ENCODE measurements around the gene MEGF11. TPM values are rescaled to one million over a fixed set of nuclear protein-coding genes. Genes with fewer than 3 reads are reported as not detected.

Gene MEGF11
- total RNA-seq, 1 experiment from 2014 or later = not detected

DNA sequence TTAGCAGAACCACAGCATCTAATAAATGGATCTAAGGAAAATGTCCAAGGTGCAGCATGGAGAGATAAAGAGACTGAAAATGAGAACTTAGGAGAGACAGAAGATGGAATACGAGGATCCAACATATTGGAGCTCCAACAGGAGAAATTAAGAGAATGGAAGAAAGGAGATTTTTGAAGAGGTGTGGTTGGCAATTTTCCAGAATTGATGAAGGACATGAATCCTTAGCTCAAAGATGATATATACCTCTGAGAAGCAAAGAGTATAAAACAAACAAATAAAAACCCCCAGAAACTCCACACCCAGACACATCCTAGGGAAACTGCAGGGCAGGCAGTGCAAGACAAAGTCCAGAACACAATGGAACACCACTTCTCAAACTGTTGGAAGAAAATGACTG is 141.2 kb downstream of the MEGF11 start:
- no peak overlapping the region for H3K9ac ChIP-seq (ENCODE audit: low read length)
- H3K4me2 ChIP-seq (ENCODE audit: low read length) = no peak overlapping the region
- H3K27me3 ChIP-seq (ENCODE audit: low read length) = peaks cover 78% of the 10 kb centered on the region
- no peak overlapping the region for H3K27ac ChIP-seq (ENCODE audit: low read length)
- intact Hi-C loops (cut with micrococcal nuclease) = no loop called here
- DNase-seq (no peak), ATAC-seq (no peak)
- TF ChIP-seq EZH2phosphoT487 (IDR thresholded peaks at IDR 0.05; ENCODE audit: borderline replicate concordance, low read length) (no peak), EZH2 (IDR thresholded peaks at IDR 0.05; ENCODE audit: low read length, unreplicated experiment) (no peak)
- TF ChIP-seq, protein P1, sequence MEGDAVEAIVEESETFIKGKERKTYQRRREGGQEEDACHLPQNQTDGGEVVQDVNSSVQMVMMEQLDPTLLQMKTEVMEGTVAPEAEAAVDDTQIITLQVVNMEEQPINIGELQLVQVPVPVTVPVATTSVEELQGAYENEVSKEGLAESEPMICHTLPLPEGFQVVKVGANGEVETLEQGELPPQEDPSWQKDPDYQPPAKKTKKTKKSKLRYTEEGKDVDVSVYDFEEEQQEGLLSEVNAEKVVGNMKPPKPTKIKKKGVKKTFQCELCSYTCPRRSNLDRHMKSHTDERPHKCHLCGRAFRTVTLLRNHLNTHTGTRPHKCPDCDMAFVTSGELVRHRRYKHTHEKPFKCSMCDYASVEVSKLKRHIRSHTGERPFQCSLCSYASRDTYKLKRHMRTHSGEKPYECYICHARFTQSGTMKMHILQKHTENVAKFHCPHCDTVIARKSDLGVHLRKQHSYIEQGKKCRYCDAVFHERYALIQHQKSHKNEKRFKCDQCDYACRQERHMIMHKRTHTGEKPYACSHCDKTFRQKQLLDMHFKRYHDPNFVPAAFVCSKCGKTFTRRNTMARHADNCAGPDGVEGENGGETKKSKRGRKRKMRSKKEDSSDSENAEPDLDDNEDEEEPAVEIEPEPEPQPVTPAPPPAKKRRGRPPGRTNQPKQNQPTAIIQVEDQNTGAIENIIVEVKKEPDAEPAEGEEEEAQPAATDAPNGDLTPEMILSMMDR (conservative IDR thresholded peaks at IDR 0.05; ENCODE audit: low read depth, low read length) = no peak
- ChIA-PET POLR2A (ENCODE audit: unreplicated experiment) (no interaction called here), CTCF (no interaction called here)
- no peaks in the 10 kb centered on the region for H3K4me1 ChIP-seq (ENCODE audit: insufficient read depth, low read length)
- no peak overlapping the region for H3K4me3 ChIP-seq (ENCODE audit: low read length)
- no peak overlapping the region for H2AFZ ChIP-seq (ENCODE audit: low read length)
- no peaks in the 10 kb centered on the region for H3K9me2 ChIP-seq (replicated peaks; ENCODE audit: low read length)
- no peaks in the 10 kb centered on the region for H3K79me2 ChIP-seq (ENCODE audit: low read length)
- no peaks in the 10 kb centered on the region for H3K36me3 ChIP-seq (ENCODE audit: low read depth, low read length)
- no TSS peak for BruUV-seq (replicated peaks)
- no peaks in the 10 kb centered on the region for H4K20me1 ChIP-seq (ENCODE audit: low read length)
- no peaks in the 10 kb centered on the region for H3F3A ChIP-seq (ENCODE audit: low read length, unreplicated experiment)
- no peaks in the 10 kb centered on the region for H3K9me3 ChIP-seq (ENCODE audit: low read length)

DNA sequence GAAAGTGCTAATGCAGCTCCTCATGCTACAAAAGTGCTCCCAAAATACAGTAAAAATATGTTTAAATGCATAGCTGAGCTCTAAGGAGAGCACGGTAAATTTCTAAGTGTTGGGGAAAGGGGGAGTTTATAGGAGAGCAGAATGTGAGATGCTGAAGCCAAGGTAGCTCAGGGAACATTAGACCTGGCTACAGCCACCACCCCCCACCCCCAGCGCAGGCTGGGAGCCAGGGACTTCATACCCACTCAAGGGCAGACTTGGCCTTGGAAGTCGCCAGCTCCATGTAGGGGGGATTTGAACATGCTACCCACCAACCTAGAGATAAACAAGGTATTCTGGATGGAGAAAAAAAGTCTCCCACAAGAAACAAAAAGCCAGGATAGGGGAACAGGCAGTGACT is 142.2 kb downstream of the MEGF11 start:
- DNase-seq (no peak), ATAC-seq (no peak)
- Histone ChIP-seq H3K27me3 (ENCODE audit: low read length) (peaks cover 80% of the 10 kb centered on the region), H3K9ac (ENCODE audit: low read length) (no peak overlapping the region), H3F3A (ENCODE audit: low read length, unreplicated experiment) (no peaks in the 10 kb centered on the region), H3K9me2 (replicated peaks; ENCODE audit: low read length) (no peaks in the 10 kb centered on the region), H3K4me2 (ENCODE audit: low read length) (no peak overlapping the region), H4K20me1 (ENCODE audit: low read length) (no peaks in the 10 kb centered on the region), H3K4me1 (ENCODE audit: insufficient read depth, low read length) (no peaks in the 10 kb centered on the region), H3K27ac (ENCODE audit: low read length) (no peak overlapping the region), H3K4me3 (ENCODE audit: low read length) (no peak overlapping the region), H2AFZ (ENCODE audit: low read length) (no peak overlapping the region), H3K36me3 (ENCODE audit: low read depth, low read length) (no peaks in the 10 kb centered on the region), H3K9me3 (ENCODE audit: low read length) (no peaks in the 10 kb centered on the region), H3K79me2 (ENCODE audit: low read length) (no peaks in the 10 kb centered on the region)
- no peak for TF ChIP-seq EZH2phosphoT487 (IDR thresholded peaks at IDR 0.05; ENCODE audit: borderline replicate concordance, low read length)
- TF ChIP-seq, protein P1 (conservative IDR thresholded peaks at IDR 0.05; ENCODE audit: low read depth, low read length) = no peak
- ChIA-PET CTCF (no interaction called here), POLR2A (ENCODE audit: unreplicated experiment) (no interaction called here)
- BruUV-seq (replicated peaks) = no TSS peak
- intact Hi-C loops (cut with micrococcal nuclease) = no loop called here

DNA sequence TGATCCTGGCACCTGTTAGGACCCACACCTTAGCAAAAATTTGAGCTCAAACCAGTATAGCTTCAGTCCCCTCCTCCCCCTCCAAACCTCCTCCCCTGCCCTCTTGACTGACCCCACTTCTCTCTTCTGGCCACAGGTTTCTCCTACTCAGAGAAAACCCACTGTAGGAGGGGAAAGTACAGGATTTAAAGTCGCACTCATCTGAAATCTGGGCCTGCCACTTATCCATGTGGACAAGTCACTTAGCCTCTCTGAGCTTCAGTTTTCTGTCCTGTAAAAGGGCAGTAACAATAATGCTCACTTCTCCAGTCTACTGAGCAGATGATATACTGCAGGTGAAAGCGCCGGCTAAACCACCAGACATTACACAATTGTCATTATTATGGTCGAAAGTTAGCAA is 142.7 kb downstream of the MEGF11 start:
- H3K36me3 ChIP-seq (ENCODE audit: low read depth, low read length) = no peaks in the 10 kb centered on the region
- H3K9ac ChIP-seq (ENCODE audit: low read length) = no peak overlapping the region
- H3K27ac ChIP-seq (ENCODE audit: low read length) = no peak overlapping the region
- no peaks in the 10 kb centered on the region for H3K4me1 ChIP-seq (ENCODE audit: insufficient read depth, low read length)
- intact Hi-C loops (cut with micrococcal nuclease) = no loop called here
- no peaks in the 10 kb centered on the region for H4K20me1 ChIP-seq (ENCODE audit: low read length)
- TF ChIP-seq EZH2 (IDR thresholded peaks at IDR 0.05; ENCODE audit: low read length, unreplicated experiment) (no peak), EZH2phosphoT487 (IDR thresholded peaks at IDR 0.05; ENCODE audit: borderline replicate concordance, low read length) (no peak)
- TF ChIP-seq, protein P1 (conservative IDR thresholded peaks at IDR 0.05; ENCODE audit: low read depth, low read length) = no peak
- CTCF ChIA-PET = no interaction called here
- no peak for DNase-seq
- no peak for ATAC-seq
- H3K9me3 ChIP-seq (ENCODE audit: low read length) = no peaks in the 10 kb centered on the region
- no peaks in the 10 kb centered on the region for H3K79me2 ChIP-seq (ENCODE audit: low read length)
- H3K27me3 ChIP-seq (ENCODE audit: low read length) = peaks cover 85% of the 10 kb centered on the region
- no peak overlapping the region for H3K4me3 ChIP-seq (ENCODE audit: low read length)
- H3K4me2 ChIP-seq (ENCODE audit: low read length) = no peak overlapping the region
- H3K9me2 ChIP-seq (replicated peaks; ENCODE audit: low read length) = no peaks in the 10 kb centered on the region
- H3F3A ChIP-seq (ENCODE audit: low read length, unreplicated experiment) = no peaks in the 10 kb centered on the region
- no TSS peak for BruUV-seq (replicated peaks)
- POLR2A ChIA-PET (ENCODE audit: unreplicated experiment) = no interaction called here
- no peak overlapping the region for H2AFZ ChIP-seq (ENCODE audit: low read length)
